Measurements from ENCODE around the gene KRT4.

DNA sequence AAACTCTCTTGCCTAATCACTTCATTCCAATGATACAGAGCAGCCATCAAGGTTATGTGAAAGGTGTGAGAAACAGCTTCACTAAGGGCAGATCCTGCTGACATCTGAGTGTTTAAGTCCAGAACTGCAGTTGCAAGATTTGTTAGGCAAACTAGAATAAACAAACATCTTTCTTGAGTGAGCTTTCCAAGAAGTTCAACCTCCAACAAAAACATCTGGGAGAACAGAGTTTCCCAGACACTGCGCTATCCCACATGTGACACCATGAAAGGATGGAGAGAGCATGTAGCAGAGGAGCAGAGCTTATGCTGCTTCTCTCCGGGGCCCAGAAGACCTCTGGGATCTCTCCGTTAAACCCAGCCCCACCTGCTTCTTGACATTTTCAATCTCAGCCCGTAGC, 42.4 kb downstream of the KRT4 start:
- TF ChIP-seq, protein P1, sequence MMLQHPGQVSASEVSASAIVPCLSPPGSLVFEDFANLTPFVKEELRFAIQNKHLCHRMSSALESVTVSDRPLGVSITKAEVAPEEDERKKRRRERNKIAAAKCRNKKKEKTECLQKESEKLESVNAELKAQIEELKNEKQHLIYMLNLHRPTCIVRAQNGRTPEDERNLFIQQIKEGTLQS (IDR thresholded peaks at IDR 0.05) = no peak
- TF ChIP-seq YY1 (IDR thresholded peaks at IDR 0.05; ENCODE audit: extremely low read depth, insufficient replicate concordance, low read depth, low read length) (no peak), EZH2 (IDR thresholded peaks at IDR 0.05) (no peak), POLR2A (IDR thresholded peaks at IDR 0.05; ENCODE audit: borderline replicate concordance, extremely low read depth, insufficient read depth, insufficient read length) (no peak), CEBPB (IDR thresholded peaks at IDR 0.05; ENCODE audit: low read depth) (no peak)
- TF ChIP-seq, protein P2, sequence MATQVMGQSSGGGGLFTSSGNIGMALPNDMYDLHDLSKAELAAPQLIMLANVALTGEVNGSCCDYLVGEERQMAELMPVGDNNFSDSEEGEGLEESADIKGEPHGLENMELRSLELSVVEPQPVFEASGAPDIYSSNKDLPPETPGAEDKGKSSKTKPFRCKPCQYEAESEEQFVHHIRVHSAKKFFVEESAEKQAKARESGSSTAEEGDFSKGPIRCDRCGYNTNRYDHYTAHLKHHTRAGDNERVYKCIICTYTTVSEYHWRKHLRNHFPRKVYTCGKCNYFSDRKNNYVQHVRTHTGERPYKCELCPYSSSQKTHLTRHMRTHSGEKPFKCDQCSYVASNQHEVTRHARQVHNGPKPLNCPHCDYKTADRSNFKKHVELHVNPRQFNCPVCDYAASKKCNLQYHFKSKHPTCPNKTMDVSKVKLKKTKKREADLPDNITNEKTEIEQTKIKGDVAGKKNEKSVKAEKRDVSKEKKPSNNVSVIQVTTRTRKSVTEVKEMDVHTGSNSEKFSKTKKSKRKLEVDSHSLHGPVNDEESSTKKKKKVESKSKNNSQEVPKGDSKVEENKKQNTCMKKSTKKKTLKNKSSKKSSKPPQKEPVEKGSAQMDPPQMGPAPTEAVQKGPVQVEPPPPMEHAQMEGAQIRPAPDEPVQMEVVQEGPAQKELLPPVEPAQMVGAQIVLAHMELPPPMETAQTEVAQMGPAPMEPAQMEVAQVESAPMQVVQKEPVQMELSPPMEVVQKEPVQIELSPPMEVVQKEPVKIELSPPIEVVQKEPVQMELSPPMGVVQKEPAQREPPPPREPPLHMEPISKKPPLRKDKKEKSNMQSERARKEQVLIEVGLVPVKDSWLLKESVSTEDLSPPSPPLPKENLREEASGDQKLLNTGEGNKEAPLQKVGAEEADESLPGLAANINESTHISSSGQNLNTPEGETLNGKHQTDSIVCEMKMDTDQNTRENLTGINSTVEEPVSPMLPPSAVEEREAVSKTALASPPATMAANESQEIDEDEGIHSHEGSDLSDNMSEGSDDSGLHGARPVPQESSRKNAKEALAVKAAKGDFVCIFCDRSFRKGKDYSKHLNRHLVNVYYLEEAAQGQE (IDR thresholded peaks at IDR 0.05; ENCODE audit: low read depth) = no peak
- TF ChIP-seq, protein P3, sequence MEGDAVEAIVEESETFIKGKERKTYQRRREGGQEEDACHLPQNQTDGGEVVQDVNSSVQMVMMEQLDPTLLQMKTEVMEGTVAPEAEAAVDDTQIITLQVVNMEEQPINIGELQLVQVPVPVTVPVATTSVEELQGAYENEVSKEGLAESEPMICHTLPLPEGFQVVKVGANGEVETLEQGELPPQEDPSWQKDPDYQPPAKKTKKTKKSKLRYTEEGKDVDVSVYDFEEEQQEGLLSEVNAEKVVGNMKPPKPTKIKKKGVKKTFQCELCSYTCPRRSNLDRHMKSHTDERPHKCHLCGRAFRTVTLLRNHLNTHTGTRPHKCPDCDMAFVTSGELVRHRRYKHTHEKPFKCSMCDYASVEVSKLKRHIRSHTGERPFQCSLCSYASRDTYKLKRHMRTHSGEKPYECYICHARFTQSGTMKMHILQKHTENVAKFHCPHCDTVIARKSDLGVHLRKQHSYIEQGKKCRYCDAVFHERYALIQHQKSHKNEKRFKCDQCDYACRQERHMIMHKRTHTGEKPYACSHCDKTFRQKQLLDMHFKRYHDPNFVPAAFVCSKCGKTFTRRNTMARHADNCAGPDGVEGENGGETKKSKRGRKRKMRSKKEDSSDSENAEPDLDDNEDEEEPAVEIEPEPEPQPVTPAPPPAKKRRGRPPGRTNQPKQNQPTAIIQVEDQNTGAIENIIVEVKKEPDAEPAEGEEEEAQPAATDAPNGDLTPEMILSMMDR (IDR thresholded peaks at IDR 0.05 in 2 of 3, conservative IDR thresholded peaks at IDR 0.05 in 1 of 3; ENCODE audit: borderline replicate concordance in 1 of 3, insufficient read depth in 1 of 3, low read depth in 2 of 3, low read length in 2 of 3) = no peak
